Stimulated activated CD8-positive, alpha-beta memory T cell treated with anti-CD3 and anti-CD28 coated beads, Interleukin-12 subunit alpha, Interleukin-12 subunit beta, amount 100 ng/mL, for 4 hours (primary cell): ENCODE data around the gene PPP4C.
"Not testable (repeated sequence)": the region's sequence is repeated elsewhere in the genome, so short reads cannot be mapped to it uniquely, and the experiment has no call there.

Source experiments
- DNase-seq: peaks from one replicate; pipeline ENCODE4 v3.0.0-alpha.2; 2020; ENCODE audit warnings: low read depth

Gene PPP4C

DNA sequence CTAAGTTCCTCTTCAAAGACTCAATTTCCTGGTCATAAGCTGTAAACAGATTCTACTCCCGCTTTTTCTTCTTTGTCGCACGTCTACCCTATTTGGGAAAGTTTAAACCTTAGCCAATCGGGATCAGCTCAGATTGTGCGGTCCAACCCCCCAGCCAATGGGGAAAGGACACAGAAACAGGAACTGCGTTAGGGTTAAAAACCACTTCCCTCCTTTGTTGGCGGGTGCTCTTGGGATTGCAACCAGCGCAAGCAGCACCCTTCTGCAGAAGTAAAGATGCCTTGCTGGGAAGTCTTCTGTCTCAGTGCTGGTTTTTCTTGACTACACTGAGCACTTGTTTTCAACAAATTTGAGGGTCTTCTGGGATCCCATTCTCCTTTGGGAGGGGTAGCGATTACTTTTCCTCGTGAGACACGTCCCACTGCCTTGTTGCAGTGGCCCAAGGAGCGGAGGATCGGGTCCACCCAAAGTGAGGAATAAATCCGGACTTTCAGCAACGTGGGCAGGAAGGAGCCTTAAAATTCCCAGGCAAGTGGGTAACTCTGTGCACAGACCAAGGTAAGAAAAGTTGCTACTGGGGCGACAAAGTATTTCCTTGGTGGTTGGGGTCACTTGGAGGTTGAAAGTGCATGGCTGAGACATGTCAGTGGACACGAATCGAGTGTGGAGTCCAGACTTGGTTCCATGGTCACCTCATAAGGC lies 21.2 kb downstream of the PPP4C start:
- no peak for DNase-seq

DNA sequence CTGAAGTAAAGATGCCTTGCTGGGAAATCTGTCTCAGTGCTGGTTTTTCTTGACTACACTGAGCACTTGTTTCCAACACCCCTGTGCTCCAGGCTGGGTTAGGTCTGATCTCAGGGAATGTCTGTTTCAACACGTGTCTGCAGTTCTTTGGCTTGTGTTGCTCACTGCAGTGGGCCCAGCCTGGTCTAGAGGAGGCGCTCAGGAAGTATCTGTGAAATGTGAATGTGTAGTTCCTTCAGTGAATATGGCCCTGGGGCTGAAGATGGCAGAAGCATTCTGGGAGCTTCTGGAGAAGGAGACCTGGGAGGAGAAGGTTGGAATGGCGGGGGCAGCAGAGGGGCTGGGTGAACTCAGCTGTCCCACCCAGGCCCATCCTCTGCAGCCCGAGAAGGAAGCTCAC lies 28.3 kb downstream of the PPP4C start:
- no peak for DNase-seq

DNA sequence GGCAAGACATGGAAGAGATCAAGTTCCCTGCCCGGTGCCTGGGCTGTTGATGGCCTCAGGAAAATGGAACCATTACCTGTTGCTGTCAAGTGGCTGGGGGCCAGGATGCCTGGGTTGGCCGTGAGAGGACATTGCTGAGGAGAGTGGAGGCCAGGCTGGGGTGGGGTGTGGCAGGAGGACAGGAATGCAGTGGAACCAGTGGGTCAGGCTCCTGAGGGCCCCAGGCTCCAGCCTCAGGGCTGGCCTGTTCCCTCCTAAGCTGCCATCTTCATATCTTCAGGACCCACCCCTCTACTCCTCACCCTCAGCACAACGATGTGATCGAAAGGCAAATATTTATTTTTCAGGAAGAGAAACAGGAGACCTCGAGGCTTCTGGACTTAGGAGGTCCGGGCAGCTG lies 28.7 kb downstream of the PPP4C start:
- no peak for DNase-seq

DNA sequence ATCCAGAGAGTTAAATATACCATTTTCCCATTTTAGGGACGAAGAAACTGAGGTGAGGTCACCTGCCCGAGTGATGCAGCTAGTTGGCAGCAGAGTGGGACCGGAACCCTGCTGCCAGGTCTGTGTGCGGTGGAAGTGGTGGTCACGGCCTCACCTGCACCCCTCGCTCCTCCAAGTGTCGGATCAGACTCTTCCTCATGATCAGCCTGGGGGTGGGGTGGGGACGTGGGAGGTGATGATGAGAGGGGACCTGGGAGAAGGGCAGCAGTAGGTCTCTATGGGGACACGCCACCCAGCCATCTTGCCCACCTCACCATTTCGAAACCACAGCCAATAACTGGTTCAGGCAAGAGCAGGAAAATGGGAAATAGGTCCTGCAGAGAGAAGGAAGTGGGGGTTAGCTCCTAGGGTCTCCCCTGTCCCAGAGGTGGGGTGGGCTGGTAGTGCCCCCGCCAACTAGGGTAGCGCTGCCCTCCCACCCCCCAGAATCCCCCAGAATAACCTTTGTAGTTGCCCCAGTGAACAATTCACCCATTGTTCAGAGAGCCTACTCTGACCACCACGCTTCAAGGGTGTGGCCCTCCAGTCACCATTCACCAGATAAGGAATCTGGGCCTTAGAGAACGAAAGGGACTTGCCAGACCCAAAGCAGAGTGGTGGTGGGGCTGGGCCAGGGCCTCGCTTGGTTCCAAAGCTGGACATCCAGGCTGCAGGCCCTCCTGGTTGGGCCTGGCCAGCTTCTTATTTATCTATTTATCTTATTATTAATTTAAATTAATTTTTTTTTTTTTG lies 32.5 kb downstream of the PPP4C start:
- no peak for DNase-seq

DNA sequence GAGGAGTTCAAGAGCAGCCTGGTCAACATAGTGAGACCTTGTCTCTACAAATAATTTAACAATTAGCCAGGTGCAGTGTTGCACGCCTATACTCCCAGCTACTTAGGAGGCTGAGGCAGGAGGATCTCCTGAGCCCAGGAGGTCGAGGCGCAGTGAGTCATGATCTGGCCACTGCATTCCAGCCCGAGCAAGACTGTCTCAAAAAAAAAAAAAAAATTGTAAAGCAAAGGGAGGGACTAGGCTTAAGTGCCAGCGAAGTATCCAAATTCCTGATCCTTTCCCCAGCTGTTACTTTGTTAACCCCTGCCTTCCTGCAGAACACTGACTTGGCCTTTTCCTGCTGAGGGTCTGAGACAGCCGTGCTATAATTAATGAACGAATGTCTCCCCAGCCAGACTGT lies 34.9 kb downstream of the PPP4C start:
- no peak for DNase-seq

DNA sequence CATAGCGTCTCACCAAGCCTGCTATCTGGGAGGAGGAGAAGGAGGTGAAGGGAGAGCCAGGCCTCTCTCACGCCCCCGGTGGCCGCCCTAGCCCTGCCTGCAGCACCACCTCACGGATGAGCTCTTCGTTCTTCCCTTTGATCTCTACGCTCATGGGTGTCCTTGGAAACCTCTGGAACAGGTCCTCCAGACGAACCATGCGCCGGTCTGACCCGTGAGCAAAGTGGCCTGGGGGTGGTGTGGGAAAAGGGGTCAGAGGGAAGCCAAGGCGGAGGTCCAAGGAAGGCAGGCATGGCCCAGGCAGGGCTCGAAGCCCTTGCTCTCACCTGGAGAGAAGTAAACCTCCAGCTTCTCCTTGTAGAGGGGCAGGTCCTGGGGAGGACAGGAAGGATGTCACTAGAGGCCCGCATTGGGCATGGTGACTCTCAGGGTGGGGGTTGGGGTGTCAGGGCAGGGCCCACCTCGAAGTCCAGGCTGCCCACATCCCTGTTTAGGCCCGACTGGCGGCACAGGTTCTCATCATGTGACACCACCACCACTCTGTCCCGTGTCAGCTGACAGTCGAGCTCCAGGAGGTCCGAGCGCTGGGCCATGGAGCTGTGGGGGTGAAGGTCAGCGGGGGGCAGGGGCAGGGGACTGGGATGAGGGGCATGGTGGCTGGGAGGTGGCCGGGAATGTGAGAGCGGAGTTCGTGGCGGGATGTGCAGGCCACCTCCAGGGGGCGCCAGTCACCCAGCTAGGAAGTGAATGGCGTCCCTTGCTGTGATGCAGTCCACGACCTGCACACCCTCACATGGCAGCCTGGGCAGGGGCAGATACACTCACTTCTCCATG lies 36.6 kb downstream of the PPP4C start:
- peak; percentile 25 for DNase-seq

DNA sequence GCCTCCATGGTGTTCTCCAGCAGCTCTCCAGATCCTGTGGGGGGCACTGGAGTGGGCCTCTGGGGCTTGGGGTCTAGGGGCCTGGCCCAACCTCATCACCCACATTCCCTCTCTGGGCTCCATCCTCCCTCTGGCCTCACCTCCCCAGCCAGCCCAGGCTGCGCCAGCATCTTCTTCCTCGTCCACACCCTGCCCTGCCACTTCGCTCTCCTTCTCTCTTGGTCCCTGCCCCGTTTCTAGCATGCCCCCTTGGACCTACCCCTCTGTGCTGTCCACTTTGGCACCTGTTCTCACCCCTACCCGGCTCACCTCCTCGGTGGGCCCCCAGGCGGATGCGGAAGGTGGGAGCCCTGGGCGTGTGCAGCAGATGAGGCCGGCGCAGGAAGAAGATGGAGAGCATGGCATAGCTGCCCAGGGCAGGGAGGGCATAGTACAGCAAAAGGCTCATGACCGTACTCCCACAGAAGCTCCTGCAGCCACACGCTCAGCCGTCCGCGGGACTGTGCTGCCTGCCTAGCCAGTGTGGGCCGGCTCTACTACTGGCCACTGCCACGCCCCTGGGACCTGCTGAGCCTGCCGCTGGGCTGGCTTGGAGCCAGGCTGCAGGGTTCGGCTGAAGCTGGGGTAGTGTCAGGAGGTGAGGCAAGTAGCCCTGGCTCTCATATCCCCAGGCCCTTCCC lies 37.4 kb downstream of the PPP4C start, which contains the start of gene GDPD3:
Gene GDPD3 (minus strand): TSS at position 507 of the 680 bp plus-strand sequence. CDS start 59 bp downstream, at position 448.
- no peak for DNase-seq

DNA sequence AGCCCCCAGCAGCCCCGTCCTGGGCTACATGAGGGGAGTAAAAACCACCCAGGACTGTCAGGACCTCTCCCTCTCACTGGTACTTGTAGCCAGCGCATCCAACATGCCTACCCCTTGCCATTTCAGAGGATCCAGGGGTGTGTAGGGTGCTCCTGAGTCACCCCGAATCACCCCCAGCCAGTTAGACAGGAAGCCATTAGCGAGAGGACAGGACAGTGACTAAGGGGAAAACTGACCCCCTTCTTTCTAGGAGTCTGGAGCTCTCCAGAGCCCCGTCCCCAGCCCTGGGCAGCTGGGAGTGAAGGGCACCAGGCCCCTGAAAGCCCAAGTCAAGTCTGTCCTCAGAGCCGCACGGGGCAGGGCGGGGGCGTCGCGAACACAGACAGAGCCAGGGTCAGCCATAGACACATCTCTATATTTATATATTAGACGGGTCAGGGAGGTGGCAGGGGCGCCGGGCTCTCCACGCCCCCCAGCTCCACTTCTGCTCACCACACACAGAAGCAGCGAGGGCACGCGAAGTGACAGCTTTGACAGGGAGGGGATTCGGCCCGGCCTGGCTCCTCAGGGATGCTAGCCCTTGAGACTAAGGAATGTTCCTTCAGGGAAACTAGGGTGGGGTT lies 38.0 kb downstream of the PPP4C start:
- no peak for DNase-seq

DNA sequence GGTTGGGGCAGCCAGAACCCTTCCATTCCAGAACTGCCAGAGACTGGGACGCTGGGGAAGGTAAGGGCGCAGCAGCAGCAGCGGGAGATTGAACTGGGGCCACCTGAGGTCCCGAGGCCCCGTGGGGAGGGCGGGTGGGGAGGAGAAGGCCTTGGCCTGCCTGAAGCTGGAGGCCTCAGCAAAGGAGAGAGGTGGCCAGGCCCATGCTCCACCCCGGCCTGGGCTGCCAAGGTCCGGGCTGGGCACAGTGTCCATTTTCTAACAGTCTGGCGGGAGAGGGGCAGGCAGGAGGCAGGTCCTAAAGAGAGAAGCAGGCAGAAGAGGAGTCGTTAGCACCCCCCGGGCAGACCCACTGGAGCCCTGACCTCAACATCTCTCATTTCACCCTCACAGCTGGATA lies 38.6 kb downstream of the PPP4C start:
- no peak for DNase-seq

DNA sequence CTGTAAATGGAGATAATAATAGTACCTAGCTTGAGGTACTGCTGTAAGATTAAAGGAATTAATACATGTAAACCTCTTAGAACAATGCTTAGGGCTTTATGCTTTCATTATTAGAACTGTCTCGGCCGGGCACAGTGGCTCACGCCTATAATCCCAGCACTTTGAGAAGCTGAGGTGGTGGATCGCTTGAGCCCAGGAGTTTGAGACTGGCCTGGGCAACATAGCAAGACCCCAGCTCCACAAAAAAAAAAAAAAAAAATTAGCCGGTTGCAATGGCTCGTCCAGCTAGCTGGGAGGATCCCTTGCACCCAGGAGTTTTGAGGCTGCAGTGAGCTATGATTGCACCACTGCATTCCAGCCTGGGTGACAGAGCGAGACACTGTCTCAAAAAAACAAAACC lies 39.0 kb downstream of the PPP4C start:
- DNase-seq = not testable (repeated sequence)

DNA sequence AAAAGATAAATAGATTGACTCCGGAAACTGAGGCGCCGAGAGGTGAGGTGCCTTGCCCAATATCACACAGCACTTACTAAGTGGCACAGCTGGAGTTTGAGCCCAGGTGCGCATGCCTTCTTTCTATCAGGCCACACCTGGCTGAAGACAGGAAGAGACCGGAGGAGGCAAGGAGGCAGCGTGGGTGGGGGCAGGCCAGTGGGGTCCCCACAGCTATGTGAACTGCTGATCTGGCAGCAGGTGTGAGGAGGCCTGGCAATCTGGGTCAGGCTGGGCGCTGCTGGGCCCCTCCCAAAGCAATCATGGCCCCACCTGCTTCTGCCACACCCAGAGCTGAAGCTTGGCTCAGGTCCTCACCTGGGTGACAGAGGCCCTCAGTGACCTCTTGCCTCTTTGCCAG lies 39.4 kb downstream of the PPP4C start:
- no peak for DNase-seq

DNA sequence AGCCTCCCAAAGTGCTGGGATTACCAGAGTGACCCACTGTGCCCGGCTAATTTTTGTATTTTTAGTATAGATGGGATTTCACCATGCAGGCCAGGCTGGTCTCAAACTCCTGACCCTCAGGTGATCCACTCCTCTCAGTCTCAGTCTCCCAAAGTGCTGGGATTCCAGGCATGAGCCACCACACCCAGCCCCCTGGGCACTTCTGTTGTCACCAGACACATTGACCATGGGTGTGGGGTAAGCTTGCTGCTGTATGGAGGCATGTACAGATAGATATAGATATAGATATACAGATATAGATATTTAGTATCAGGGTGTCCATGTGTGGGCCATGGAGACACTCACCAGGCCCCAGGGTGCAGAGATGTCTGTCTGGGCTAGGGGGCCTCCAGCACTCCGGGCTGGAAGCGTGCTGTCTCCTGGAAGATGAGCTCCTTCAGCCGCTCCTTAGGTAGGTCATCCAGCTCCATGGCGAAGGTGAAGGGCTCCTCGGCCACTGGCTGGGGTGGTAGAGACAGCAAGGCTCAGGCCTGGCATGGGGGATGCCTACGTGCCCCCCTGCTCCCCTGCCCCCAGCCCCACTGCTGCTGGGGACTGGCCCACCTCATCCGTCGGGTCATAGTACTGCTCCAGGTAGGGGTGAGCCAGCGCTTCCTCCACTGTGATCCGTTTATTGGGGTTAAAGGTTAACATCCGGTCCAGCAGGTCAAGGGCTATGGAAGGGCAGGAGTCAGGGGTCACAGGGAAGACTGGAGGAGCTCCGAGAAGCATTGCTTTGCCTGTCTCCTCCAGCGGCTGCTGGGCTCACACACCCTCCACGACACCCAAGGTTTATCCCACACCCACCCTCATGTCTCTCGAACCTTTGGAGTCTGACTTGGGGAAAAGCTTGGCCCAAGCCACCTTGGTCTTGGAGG lies 40.8 kb downstream of the PPP4C start:
- DNase-seq = no peak

DNA sequence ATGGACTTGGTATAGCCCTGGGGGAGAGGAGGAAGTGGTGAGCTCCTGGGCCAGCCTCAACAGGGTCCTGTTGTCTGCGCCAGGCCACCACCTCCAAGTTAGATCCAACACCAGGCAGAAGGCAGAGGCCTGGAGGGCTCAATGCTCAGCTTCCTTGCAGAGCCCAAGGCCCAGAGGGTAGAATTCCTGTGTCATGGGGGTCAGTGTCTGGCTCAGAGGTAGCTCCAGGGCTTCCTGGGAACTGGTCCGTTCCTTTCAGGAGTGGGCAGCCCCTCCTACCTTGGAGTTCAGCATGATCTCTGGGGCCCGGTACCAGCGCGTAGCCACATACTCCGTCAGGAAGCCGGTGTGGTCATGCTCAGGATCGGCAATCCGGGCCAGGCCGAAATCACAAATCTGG lies 42.0 kb downstream of the PPP4C start:
- DNase-seq = no peak

DNA sequence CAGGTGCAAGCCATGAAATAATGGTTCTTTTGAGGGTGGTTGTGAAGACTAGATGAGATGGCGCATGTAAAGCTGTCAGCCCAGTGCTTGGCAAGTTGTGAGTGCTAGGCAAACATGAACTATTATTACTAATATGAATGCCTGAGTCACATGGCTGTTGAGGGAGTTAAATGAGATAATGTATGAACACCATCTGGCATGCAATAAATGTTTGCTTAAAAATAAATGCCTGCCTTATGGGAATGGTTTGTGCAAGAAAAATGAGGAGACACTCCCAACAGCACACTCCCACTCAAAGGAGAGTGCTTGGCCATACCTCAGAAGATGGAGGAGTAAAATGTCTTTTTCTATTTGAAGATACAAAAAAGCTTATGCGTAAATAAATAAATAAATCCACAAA lies 43.6 kb downstream of the PPP4C start:
- DNase-seq = no peak

DNA sequence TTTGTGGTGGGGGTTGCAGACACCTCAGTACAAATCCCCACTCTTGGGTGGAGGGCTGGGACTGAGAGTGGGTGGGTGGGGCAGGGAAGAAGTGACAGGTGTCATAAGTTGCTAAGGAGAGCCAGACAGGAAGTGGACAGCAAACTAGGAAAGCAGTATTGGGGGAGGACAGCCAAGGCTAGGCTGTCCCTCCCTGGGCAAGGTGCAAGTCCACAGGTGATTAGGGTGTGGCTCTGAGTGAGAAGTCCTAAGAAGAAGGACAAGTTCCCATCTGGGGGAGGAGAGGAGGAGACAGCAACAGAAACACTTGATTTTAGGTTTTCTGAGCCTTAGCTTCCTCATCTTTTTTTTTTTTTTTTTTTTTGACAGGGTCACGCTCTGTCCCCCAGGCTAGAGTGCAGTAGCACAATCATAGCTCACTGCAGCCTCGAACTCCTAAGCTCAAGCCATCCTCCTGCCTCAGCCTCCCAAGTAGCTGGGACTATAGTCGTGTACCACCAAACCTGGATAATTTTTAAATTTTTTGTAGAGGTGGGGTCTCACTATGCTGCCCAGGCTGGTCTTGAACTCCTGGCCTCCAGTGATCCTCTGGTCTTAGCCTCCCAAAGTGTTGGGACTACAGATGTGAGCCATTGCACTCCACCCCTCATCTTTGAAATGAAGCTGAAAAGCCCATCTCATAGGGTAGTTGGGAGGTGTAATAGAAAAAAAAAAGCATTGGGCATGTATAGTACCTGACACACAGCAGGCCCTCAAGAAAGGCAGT lies 44.7 kb downstream of the PPP4C start:
- no peak for DNase-seq

DNA sequence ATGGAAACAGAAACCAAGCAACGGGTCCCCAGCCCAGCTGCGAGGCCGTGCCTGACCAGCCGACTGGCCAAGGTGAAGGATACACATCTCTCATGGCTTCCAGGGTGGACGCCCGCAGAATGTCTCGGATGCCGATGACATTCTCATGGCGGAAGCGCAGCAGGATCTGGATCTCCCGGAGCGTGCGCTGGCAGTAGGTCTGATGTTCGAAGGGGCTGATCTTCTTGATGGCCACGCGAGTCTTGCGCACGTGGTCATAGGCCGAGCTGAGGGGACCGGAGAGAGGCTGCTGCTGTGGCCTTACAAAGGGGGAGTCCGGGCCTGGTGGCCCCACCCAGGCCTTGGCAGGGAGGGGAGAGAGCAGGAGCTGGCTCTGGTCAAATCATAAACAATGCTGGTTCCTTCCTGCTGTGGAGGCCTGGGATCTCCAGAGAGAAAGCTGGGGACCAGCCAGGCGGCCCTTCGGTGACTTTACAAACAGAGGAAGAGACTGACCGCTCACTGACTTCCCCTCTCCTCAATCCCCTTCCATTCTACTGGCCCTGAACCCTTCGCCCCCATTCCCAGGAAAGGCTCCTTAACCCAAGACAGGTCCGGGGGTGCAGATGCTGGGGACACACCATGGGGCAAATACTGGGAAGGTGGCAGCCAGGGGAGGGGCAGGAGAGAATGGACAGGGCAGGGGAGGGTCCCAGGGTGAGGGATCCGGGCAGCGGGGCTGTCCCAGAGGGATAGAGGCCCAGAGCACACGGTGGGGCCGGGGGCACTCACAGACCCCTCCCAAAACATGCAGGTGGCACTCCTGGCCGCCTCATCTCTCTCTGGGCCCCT lies 46.2 kb downstream of the PPP4C start:
- no peak for DNase-seq

DNA sequence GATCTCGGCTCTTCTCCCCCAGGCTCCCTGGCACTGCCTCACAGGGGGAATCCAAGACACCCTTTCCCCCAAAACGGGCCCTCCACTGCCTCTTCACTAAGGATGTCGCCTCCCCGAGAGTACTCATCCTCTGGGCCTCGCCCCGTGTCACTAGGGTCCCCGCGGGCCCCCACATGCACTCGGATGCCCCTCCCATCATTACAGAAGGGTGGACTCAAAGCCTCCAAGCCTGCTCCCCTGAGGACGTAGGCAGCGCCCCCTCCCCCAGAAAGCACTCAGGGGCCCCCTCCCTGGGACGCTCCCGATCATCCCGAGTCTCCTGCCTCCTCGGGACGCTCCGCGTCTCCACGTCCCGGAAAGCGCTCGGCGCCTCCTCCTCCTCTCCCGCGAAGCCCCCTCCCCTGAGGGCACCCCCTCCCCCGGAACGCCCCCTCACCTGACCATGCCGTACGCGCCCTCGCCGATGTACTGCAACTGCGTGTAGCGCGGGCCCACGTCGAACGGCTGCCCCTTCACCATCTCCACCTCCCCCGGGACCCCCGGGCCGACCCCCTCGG lies 46.9 kb downstream of the PPP4C start:
- no peak for DNase-seq

DNA sequence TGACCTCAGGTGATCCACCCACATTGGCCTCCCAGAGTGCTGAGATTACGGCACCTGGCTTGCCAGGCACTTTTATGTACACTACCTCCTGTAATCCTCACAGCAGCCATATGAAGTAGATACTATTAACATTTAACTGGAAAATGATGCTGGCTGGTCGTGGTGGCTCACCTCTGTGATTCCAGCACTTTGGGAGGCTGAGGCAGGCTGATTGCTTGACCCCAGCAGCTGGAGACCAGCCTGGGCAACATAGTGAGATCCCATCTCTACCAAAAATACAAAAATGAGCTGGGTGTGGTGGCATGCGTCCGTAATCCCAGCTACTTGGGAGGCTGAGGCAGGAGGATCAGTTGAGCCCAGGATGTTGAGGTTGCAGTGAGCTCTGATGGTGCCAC lies 49.2 kb downstream of the PPP4C start:
- DNase-seq = no peak

DNA sequence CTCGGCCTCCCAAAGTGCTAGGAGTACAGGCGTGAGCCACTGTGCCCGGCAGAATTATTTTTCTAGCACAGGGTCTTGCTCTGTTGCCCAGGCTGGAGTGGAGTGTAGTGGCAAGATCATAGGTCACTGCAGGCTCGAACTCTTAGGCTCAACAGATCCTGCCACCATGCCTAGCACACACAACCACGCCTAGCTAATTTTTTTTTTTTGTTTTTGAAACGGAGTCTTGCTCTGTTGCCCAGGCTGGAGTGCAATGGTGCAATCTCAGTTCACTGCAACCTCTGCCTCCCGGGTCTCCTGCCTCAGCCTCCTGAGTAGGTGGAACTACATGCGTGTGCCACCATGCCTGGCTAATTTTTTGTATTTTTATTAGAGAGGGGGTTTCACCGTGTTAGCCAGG lies 49.9 kb downstream of the PPP4C start:
- DNase-seq = not testable (repeated sequence)
